ENCODE data around the gene DCBLD1. TPM values are rescaled to one million over a fixed set of nuclear protein-coding genes. Genes with fewer than 3 reads are reported as not detected.

Gene DCBLD1
- total RNA-seq, 1 experiment from 2014 or later: 19.5 TPM

- TF ChIP-seq CTCF (IDR thresholded peaks at IDR 0.05 in 2 of 3, conservative IDR thresholded peaks at IDR 0.05 in 1 of 3; ENCODE audit: borderline replicate concordance in 1 of 3, insufficient read depth in 1 of 3, low read depth in 2 of 3, low read length in 2 of 3) (no peak), EZH2phosphoT487 (IDR thresholded peaks at IDR 0.05; ENCODE audit: borderline replicate concordance) (no peak)
- TF ChIP-seq, protein P1, sequence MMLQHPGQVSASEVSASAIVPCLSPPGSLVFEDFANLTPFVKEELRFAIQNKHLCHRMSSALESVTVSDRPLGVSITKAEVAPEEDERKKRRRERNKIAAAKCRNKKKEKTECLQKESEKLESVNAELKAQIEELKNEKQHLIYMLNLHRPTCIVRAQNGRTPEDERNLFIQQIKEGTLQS (IDR thresholded peaks at IDR 0.05): no peak
Measured at GRCh38 chr6:117482240-117483003, at the start of gene DCBLD1 (continued).

DNA sequence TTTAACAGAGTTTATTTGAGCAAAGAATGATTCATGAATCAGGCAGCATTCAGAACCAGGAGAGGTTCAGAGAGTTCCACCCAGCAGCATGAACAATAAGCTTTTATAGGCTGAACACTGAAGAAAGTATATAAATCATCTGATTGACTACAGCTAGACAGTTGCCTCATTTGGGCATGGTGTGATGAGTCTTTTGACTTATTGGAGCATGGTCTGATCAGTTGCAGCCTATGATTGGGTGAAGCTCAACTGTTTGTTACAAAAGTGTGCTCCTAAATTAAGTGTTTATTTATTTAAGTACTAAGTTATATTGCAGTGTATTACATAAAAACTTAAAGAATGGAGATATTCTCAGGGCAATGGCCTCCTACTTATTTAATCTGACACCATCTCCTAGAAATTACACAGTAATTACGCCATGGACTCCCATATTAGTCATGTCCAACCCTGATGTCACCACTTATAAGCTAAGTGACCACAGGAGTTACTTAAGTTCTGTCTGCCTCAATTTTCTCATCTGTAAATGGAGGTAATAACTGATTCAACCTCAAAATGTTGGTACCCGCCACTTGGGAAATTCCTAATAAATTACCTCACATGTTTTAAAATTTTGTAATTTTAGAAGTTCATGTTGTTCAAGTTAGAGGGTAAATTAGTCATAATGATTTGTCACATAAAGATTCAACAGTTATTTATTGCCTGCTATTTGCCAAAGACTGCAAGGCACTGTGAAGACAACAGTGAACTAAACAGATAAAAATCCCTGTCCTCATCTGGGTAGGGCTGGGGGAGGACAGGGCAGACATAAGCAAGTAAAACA lies 41.6 kb upstream of the DCBLD1 start:
- no peak overlapping the region for H3K4me2 ChIP-seq (ENCODE audit: low read length)
- no peak overlapping the region for H3K4me3 ChIP-seq (replicated peaks in 1 of 2; ENCODE audit: low read depth in 1 of 2, low read length in 2 of 2)
- no peak overlapping the region for H3K9ac ChIP-seq (ENCODE audit: low read length)
- no peak for TF ChIP-seq POLR2AphosphoS5 (IDR thresholded peaks at IDR 0.05; ENCODE audit: low read depth, low read length)
- TF ChIP-seq EZH2phosphoT487 (IDR thresholded peaks at IDR 0.05; ENCODE audit: borderline replicate concordance): no peak
- no peak for TF ChIP-seq TCF7L2 (IDR thresholded peaks at IDR 0.05; ENCODE audit: borderline replicate concordance, extremely low read depth, insufficient read depth, insufficient read length)
- 0 out of 2 replicates have a peak, but pooled peaks have one; percentile 39 for TF ChIP-seq SRF (IDR thresholded peaks at IDR 0.05; ENCODE audit: low read depth)
- TF ChIP-seq JUND (IDR thresholded peaks at IDR 0.05): 0 out of 2 replicates have a peak, but pooled peaks have one; percentile 15
- no peak for TF ChIP-seq POLR2A (IDR thresholded peaks at IDR 0.05; ENCODE audit: borderline replicate concordance, extremely low read depth, insufficient read depth, insufficient read length)
- TF ChIP-seq, protein P2, sequence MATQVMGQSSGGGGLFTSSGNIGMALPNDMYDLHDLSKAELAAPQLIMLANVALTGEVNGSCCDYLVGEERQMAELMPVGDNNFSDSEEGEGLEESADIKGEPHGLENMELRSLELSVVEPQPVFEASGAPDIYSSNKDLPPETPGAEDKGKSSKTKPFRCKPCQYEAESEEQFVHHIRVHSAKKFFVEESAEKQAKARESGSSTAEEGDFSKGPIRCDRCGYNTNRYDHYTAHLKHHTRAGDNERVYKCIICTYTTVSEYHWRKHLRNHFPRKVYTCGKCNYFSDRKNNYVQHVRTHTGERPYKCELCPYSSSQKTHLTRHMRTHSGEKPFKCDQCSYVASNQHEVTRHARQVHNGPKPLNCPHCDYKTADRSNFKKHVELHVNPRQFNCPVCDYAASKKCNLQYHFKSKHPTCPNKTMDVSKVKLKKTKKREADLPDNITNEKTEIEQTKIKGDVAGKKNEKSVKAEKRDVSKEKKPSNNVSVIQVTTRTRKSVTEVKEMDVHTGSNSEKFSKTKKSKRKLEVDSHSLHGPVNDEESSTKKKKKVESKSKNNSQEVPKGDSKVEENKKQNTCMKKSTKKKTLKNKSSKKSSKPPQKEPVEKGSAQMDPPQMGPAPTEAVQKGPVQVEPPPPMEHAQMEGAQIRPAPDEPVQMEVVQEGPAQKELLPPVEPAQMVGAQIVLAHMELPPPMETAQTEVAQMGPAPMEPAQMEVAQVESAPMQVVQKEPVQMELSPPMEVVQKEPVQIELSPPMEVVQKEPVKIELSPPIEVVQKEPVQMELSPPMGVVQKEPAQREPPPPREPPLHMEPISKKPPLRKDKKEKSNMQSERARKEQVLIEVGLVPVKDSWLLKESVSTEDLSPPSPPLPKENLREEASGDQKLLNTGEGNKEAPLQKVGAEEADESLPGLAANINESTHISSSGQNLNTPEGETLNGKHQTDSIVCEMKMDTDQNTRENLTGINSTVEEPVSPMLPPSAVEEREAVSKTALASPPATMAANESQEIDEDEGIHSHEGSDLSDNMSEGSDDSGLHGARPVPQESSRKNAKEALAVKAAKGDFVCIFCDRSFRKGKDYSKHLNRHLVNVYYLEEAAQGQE (IDR thresholded peaks at IDR 0.05; ENCODE audit: low read depth): no peak
- TF ChIP-seq FOSL1 (IDR thresholded peaks at IDR 0.05; ENCODE audit: low read depth): peak; percentile 37; the same call in 1 of the 2 replicates
- TF ChIP-seq CEBPB (IDR thresholded peaks at IDR 0.05; ENCODE audit: low read depth): peak; percentile 63
- no peak for TF ChIP-seq SP1 (IDR thresholded peaks at IDR 0.05; ENCODE audit: low read depth)
- DNase-seq (ENCODE audit: low read depth, low spot score) (no peak), ATAC-seq (no peak)
- BruUV-seq (replicated peaks): no TSS peak
- H3K4me1 ChIP-seq (ENCODE audit: control insufficient read depth in 1 of 2, insufficient read depth in 2 of 2, low read length in 2 of 2): no peaks in the 10 kb centered on the region
- no peaks in the 10 kb centered on the region for H3K36me3 ChIP-seq (ENCODE audit: control insufficient read depth in 1 of 2, insufficient read depth in 2 of 2, low read length in 2 of 2)
- H3K9me3 ChIP-seq (ENCODE audit: control insufficient read depth in 1 of 2, insufficient read depth in 1 of 2, low read depth in 1 of 2, low read length in 2 of 2): no peaks in the 10 kb centered on the region
- no peaks in the 10 kb centered on the region for H4K20me1 ChIP-seq (ENCODE audit: insufficient read depth)
- no peak overlapping the region for H3K27ac ChIP-seq (ENCODE audit: low read depth, low read length)
- no peaks in the 10 kb centered on the region for H3K27me3 ChIP-seq (ENCODE audit: insufficient read depth, low read length)
- H3K9me2 ChIP-seq (ENCODE audit: insufficient read depth): no peaks in the 10 kb centered on the region
- intact Hi-C loops (cut with micrococcal nuclease): no loop called here
- H2AFZ ChIP-seq (ENCODE audit: low read depth, low read length, poor library complexity, severe bottlenecking): no peak overlapping the region
- ChIA-PET RAD21 (ENCODE audit: low non-redundant PET in 1 of 2, low total read pairs in 2 of 2, uncharacterized antibody in 2 of 2, unreplicated experiment in 2 of 2) (no interaction called here), POLR2A (no interaction called here), CTCF (no interaction called here)
- no peaks in the 10 kb centered on the region for H3K79me2 ChIP-seq (ENCODE audit: insufficient read depth, low read length)
